ENCODE measurements around the gene IPO4.
A peak's percentile ranks its signal among the peaks of the same experiment; 100 is the strongest.

Gene IPO4

GRCh38 chr14:24177891-24178290, 10.7 kb downstream of the IPO4 start:
- no peak for DNase-seq
- no peak for TF ChIP-seq CTCF (IDR thresholded peaks at IDR 0.05; ENCODE audit: low read depth, low read length, missing control alignments)
- Histone ChIP-seq H3K27me3 (replicated peaks) (no peaks in the 10 kb centered on the region), H3K27ac (no peak overlapping the region), H3K36me3 (replicated peaks) (peaks cover 56% of the 10 kb centered on the region), H3K4me3 (ENCODE audit: low read depth, low read length) (no peak overlapping the region)
- in situ Hi-C loops (cut with HindIII; ENCODE audit: low pct_ligation_motif_present, low sequenced_read_pairs) = no loop called here

- H3K27me3 ChIP-seq (replicated peaks) = no peaks in the 10 kb centered on the region
- H3K27ac ChIP-seq = no peak overlapping the region
- DNase-seq = no peak
- no peak for TF ChIP-seq CTCF (IDR thresholded peaks at IDR 0.05; ENCODE audit: low read depth, low read length, missing control alignments)
- no peak overlapping the region for H3K4me3 ChIP-seq (ENCODE audit: low read depth, low read length)
- in situ Hi-C loops (cut with HindIII; ENCODE audit: low pct_ligation_motif_present, low sequenced_read_pairs) = no loop called here
- peaks cover 49% of the 10 kb centered on the region for H3K36me3 ChIP-seq (replicated peaks)
Measured at GRCh38 chr14:24177041-24177825, 11.4 kb downstream of the IPO4 start.

GRCh38 chr14:24176599-24176998, 12.0 kb downstream of the IPO4 start:
- no peak overlapping the region for H3K27ac ChIP-seq
- DNase-seq = no peak
- H3K4me3 ChIP-seq (ENCODE audit: low read depth, low read length) = no peak overlapping the region
- H3K36me3 ChIP-seq (replicated peaks) = peaks cover 43% of the 10 kb centered on the region
- TF ChIP-seq CTCF (IDR thresholded peaks at IDR 0.05; ENCODE audit: low read depth, low read length, missing control alignments) = no peak
- no peaks in the 10 kb centered on the region for H3K27me3 ChIP-seq (replicated peaks)
- in situ Hi-C loops (cut with HindIII; ENCODE audit: low pct_ligation_motif_present, low sequenced_read_pairs) = no loop called here

GRCh38 chr14:24172871-24173281, 15.7 kb downstream of the IPO4 start:
- peaks cover 14% of the 10 kb centered on the region for H3K36me3 ChIP-seq (replicated peaks)
- TF ChIP-seq CTCF (IDR thresholded peaks at IDR 0.05; ENCODE audit: low read depth, low read length, missing control alignments) = no peak
- DNase-seq = no peak
- H3K4me3 ChIP-seq (ENCODE audit: low read depth, low read length) = peak overlapping the region; percentile 64
- no peak overlapping the region for H3K27ac ChIP-seq
- in situ Hi-C loops (cut with HindIII; ENCODE audit: low pct_ligation_motif_present, low sequenced_read_pairs) = no loop called here
- no peaks in the 10 kb centered on the region for H3K27me3 ChIP-seq (replicated peaks)

GRCh38 chr14:24172261-24172860, 16.3 kb downstream of the IPO4 start:
- in situ Hi-C loops (cut with HindIII; ENCODE audit: low pct_ligation_motif_present, low sequenced_read_pairs) = no loop called here
- Histone ChIP-seq H3K27ac (no peak overlapping the region), H3K36me3 (replicated peaks) (peaks cover 16% of the 10 kb centered on the region), H3K27me3 (replicated peaks) (no peaks in the 10 kb centered on the region), H3K4me3 (ENCODE audit: low read depth, low read length) (peak overlapping the region; percentile 64)
- TF ChIP-seq CTCF (IDR thresholded peaks at IDR 0.05; ENCODE audit: low read depth, low read length, missing control alignments) = no peak
- no peak for DNase-seq
